Placental pericyte (primary cell): Measurements from ENCODE around the gene THSD1. TPM values are rescaled to one million over a fixed set of nuclear protein-coding genes. Genes with fewer than 3 reads are reported as not detected.

Source experiments
- small RNA-seq: library from RNA; depleted of rRNA; stranded (forward); fragments of <200 nt; gene quantifications from one replicate; pipeline ENCODE3, GENCODE V24; 2012; ENCODE audit warnings: low replicate concordance
- total RNA-seq: library from RNA; depleted of rRNA; stranded (reverse); fragments of >200 nt; gene quantifications from 2 replicates; pipeline ENCODE4 v1.2.3, GENCODE V29; 2012

THSD1 gene, protein sequence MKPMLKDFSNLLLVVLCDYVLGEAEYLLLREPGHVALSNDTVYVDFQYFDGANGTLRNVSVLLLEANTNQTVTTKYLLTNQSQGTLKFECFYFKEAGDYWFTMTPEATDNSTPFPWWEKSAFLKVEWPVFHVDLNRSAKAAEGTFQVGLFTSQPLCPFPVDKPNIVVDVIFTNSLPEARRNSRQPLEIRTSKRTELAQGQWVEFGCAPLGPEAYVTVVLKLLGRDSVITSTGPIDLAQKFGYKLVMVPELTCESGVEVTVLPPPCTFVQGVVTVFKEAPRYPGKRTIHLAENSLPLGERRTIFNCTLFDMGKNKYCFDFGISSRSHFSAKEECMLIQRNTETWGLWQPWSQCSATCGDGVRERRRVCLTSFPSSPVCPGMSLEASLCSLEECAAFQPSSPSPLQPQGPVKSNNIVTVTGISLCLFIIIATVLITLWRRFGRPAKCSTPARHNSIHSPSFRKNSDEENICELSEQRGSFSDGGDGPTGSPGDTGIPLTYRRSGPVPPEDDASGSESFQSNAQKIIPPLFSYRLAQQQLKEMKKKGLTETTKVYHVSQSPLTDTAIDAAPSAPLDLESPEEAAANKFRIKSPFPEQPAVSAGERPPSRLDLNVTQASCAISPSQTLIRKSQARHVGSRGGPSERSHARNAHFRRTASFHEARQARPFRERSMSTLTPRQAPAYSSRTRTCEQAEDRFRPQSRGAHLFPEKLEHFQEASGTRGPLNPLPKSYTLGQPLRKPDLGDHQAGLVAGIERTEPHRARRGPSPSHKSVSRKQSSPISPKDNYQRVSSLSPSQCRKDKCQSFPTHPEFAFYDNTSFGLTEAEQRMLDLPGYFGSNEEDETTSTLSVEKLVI
- 1.3 and 9.6 TPM in 2 replicates for total RNA-seq

DNA sequence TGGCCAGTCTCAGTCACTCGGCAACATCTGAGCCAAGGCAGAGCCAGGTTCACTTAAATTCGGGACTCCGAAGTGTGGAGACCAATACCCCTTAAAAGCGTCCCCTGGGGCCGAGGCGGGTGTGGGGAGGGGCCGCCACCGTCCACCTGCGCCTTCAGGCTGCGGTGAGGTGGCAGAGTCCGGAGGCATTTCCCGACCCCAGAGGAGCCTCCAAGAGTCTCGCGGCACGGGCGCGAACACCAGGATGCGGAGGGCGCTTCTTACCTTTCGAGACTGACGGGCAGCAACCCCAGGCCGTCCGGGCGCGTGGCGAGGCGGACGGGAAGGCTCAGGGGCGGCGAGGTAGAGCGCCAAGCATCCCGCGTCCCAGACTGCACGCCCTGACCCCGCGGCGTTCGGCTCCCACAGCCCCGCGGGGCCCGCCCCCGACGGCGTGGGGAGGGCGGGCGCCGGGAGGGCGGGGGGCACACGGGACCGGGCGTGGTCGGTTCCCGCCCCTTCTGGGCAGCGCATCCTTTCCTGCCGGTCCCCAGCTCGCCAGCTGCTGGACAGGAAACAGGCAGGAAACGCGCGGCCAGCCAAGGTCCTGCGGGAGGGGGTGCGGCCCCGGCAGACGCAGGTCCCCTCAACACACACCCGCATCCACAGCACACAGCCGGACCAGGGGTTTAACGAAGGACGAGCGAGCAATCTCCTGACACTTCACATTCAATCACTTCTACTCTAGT, at the start of gene THSD1:
THSD1 (minus strand) TSS at position 406 of the 728 bp plus-strand sequence. CDS start 3,572 bp downstream, outside the sequence.

GRCh38 chr13:52454820-52455676, 49.1 kb upstream of the THSD1 start, which contains the start of gene CKAP2:
CKAP2 (plus strand) TSS chr13:52455478; CDS start chr13:52455557, 79 bp downstream.

GRCh38 chr13:52450012-52450792, 44.2 kb upstream of the THSD1 start, which contains the start of gene VPS36:
VPS36 (minus strand) TSS chr13:52450634; CDS start chr13:52450594, 40 bp downstream.

Small RNA genes within 50 kb of the gene (small RNA-seq; reads per million reads assigned to genes)
- not detected for gene RNY4P24

Other genes with a start within 250 kb of the THSD1 start
- gene NEK3, start 246.6 kb downstream of the THSD1 start, total RNA-seq: 9.4 and 14.0 TPM in 2 replicates
- gene VPS36, start 44.5 kb upstream of the THSD1 start, total RNA-seq: 33.7 and 44.2 TPM in 2 replicates
- gene CKAP2, start 49.3 kb upstream of the THSD1 start, total RNA-seq: 4.4 and 43.2 TPM in 2 replicates
- 2.1 and 5.0 TPM in 2 replicates for gene HNRNPA1L2, start 236.3 kb upstream of the THSD1 start, total RNA-seq
- 33.3 and 53.3 TPM in 2 replicates for gene SUGT1, start 246.7 kb upstream of the THSD1 start, total RNA-seq